Transverse colon (tissue), 4 donors: ENCODE measurements around the gene CYB561.

Source experiments
- POLR2A ChIP-seq: fragments of 450-650 bp; IDR thresholded peaks from one replicate; pipeline ENCODE4 v1.6.1; 2016; ENCODE audit warnings: antibody characterized with exemption, mild to moderate bottlenecking, moderate library complexity
- POLR2AphosphoS5 ChIP-seq, 3 donors: sonication (generic); formaldehyde crosslinking; IDR thresholded peaks; one replicate each; pipeline ENCODE4 v1.6.1; 2016; ENCODE audit warnings: antibody characterized with exemption in 3 of 3
- TF ChIP-seq, protein P1 (sequence below), 5 experiments: fragments of 200-600 bp in 3 of 5; fragments of 450-650 bp in 2 of 5; sonication (generic) in 3 of 5; IDR thresholded peaks; 1 replicate in 2 of 5; 2 replicates in 3 of 5; pipeline ENCODE4 v1.5.1; 2016 to 2017; ENCODE audit warnings: antibody characterized with exemption in 5 of 5, inconsistent platforms in 3 of 5, mild to moderate bottlenecking in 2 of 5, moderate library complexity in 1 of 5

DNA sequence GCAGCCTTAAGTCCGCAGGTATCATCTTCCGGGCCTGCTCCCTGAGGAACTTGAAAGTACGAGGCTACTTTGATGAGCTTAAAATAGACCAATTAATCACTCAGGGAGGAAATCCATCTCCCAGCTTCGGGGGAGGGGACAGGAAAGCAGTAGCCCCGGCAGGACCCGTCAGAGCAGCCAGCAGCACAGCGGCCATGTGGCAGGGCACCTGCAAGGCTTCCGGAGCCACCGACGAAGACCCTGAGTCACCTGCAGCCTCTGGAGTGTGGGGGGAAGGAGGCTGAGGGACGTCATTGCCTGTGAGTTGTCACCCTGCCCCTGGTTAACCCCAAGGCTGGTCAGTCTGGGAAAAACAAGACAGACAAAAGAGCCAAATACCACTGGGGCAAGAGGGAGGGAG lies 4.4 kb upstream of the CYB561 start:
- TF ChIP-seq, protein P1, sequence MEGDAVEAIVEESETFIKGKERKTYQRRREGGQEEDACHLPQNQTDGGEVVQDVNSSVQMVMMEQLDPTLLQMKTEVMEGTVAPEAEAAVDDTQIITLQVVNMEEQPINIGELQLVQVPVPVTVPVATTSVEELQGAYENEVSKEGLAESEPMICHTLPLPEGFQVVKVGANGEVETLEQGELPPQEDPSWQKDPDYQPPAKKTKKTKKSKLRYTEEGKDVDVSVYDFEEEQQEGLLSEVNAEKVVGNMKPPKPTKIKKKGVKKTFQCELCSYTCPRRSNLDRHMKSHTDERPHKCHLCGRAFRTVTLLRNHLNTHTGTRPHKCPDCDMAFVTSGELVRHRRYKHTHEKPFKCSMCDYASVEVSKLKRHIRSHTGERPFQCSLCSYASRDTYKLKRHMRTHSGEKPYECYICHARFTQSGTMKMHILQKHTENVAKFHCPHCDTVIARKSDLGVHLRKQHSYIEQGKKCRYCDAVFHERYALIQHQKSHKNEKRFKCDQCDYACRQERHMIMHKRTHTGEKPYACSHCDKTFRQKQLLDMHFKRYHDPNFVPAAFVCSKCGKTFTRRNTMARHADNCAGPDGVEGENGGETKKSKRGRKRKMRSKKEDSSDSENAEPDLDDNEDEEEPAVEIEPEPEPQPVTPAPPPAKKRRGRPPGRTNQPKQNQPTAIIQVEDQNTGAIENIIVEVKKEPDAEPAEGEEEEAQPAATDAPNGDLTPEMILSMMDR (IDR thresholded peaks at IDR 0.05) = no peak
- no peak for TF ChIP-seq POLR2A
- TF ChIP-seq POLR2AphosphoS5 (IDR thresholded peaks at IDR 0.05) = no peak
